Measurements from ENCODE around the gene PPP1R14B. TPM values are rescaled to one million over a fixed set of nuclear protein-coding genes. Genes with fewer than 3 reads are reported as not detected.

PPP1R14B gene
- total and polyA plus RNA-seq, 4 donors: 110 to 146 (median 137) TPM

- Histone ChIP-seq H3K4me1 (ENCODE audit: control insufficient read depth in 1 of 2, insufficient read depth in 2 of 2, low read length in 2 of 2) (no peaks in the 10 kb centered on the region), H3K4me3 (ENCODE audit: low read length in 2 of 2) (peak overlapping the region in 1 of 2 donors; percentile 48), H3K27ac (ENCODE audit: low read depth in 1 of 2, low read length in 2 of 2) (no peak overlapping the region), H3K36me3 (ENCODE audit: control insufficient read depth in 1 of 2, insufficient read depth in 2 of 2, low read length in 1 of 2) (no peaks in the 10 kb centered on the region), H3K9me3 (ENCODE audit: control insufficient read depth, low read length) (no peaks in the 10 kb centered on the region), H3K27me3 (ENCODE audit: control insufficient read depth in 1 of 2, insufficient read depth in 2 of 2, low read length in 1 of 2) (no peaks in the 10 kb centered on the region)
- ATAC-seq (ENCODE audit: low FRiP score): no peak
- peak; percentile 57 to 70 for DNase-seq
- intact Hi-C loops (cut with DNase I): loop anchor here in 1 of 2 donors (5.0 kb wide), 1 partner anchor 38 kb away; the partner anchor contains the start of gene STIP1
- WGBS, 2 donors: 56 to 58% methylated on average over 22 of the region's 22 CpGs
These were observed 21.7 kb downstream of the PPP1R14B start for GRCh38 chr11:64224891-64225607.

GRCh38 chr11:64224151-64224890, 22.4 kb downstream of the PPP1R14B start:
- Histone ChIP-seq H3K36me3 (ENCODE audit: control insufficient read depth in 1 of 2, insufficient read depth in 2 of 2, low read length in 1 of 2) (no peaks in the 10 kb centered on the region), H3K4me3 (ENCODE audit: low read length in 2 of 2) (no peak overlapping the region), H3K27me3 (ENCODE audit: control insufficient read depth in 1 of 2, insufficient read depth in 2 of 2, low read length in 1 of 2) (no peaks in the 10 kb centered on the region), H3K9me3 (ENCODE audit: control insufficient read depth, low read length) (no peaks in the 10 kb centered on the region), H3K27ac (ENCODE audit: low read depth in 1 of 2, low read length in 2 of 2) (no peak overlapping the region), H3K4me1 (ENCODE audit: control insufficient read depth in 1 of 2, insufficient read depth in 2 of 2, low read length in 2 of 2) (no peaks in the 10 kb centered on the region)
- DNase-seq (peak; percentile 51 to 70), ATAC-seq (ENCODE audit: low FRiP score) (no peak)
- WGBS, 2 donors: 87 to 90% methylated on average over 17 of the region's 17 CpGs
- intact Hi-C loops (cut with DNase I): no loop called here

GRCh38 chr11:64223001-64223651, 23.6 kb downstream of the PPP1R14B start:
- ATAC-seq (ENCODE audit: low FRiP score) (no peak), DNase-seq (peak; percentile 54 to 76)
- Histone ChIP-seq H3K27ac (ENCODE audit: low read depth in 1 of 2, low read length in 2 of 2) (no peak overlapping the region), H3K36me3 (ENCODE audit: control insufficient read depth in 1 of 2, insufficient read depth in 2 of 2, low read length in 1 of 2) (no peaks in the 10 kb centered on the region), H3K9me3 (ENCODE audit: control insufficient read depth, low read length) (no peaks in the 10 kb centered on the region), H3K4me3 (ENCODE audit: low read length in 2 of 2) (no peak overlapping the region), H3K4me1 (ENCODE audit: control insufficient read depth in 1 of 2, insufficient read depth in 2 of 2, low read length in 2 of 2) (no peaks in the 10 kb centered on the region), H3K27me3 (ENCODE audit: control insufficient read depth in 1 of 2, insufficient read depth in 2 of 2, low read length in 1 of 2) (no peaks in the 10 kb centered on the region)
- WGBS, 2 donors: 86 to 88% methylated on average over 24 of the region's 24 CpGs
- intact Hi-C loops (cut with DNase I): no loop called here

- H3K4me3 ChIP-seq (ENCODE audit: low read length in 2 of 2): no peak overlapping the region
- no peak overlapping the region for H3K27ac ChIP-seq (ENCODE audit: low read depth in 1 of 2, low read length in 2 of 2)
- intact Hi-C loops (cut with DNase I): no loop called here
- no peak for DNase-seq
- H3K9me3 ChIP-seq (ENCODE audit: control insufficient read depth, low read length): no peaks in the 10 kb centered on the region
- H3K27me3 ChIP-seq (ENCODE audit: control insufficient read depth in 1 of 2, insufficient read depth in 2 of 2, low read length in 1 of 2): no peaks in the 10 kb centered on the region
- H3K4me1 ChIP-seq (ENCODE audit: control insufficient read depth in 1 of 2, insufficient read depth in 2 of 2, low read length in 2 of 2): no peaks in the 10 kb centered on the region
- H3K36me3 ChIP-seq (ENCODE audit: control insufficient read depth in 1 of 2, insufficient read depth in 2 of 2, low read length in 1 of 2): no peaks in the 10 kb centered on the region
- WGBS, 2 donors: 80 to 82% methylated on average over 9 of the region's 9 CpGs
- ATAC-seq (ENCODE audit: low FRiP score): no peak
These were observed 24.1 kb downstream of the PPP1R14B start for GRCh38 chr11:64222651-64223000.

GRCh38 chr11:64220798-64221197, 25.9 kb downstream of the PPP1R14B start:
- no peaks in the 10 kb centered on the region for H3K4me1 ChIP-seq (ENCODE audit: control insufficient read depth in 1 of 2, insufficient read depth in 2 of 2, low read length in 2 of 2)
- no peak overlapping the region for H3K27ac ChIP-seq (ENCODE audit: low read depth in 1 of 2, low read length in 2 of 2)
- 85 to 90% methylated on average over 14 of the region's 14 CpGs for WGBS, 2 donors
- H3K4me3 ChIP-seq (ENCODE audit: low read length in 2 of 2): no peak overlapping the region
- H3K9me3 ChIP-seq (ENCODE audit: control insufficient read depth, low read length): no peaks in the 10 kb centered on the region
- ATAC-seq (ENCODE audit: low FRiP score) (no peak), DNase-seq (peak in 1 of 2 donors; percentile 71)
- H3K36me3 ChIP-seq (ENCODE audit: control insufficient read depth in 1 of 2, insufficient read depth in 2 of 2, low read length in 1 of 2): no peaks in the 10 kb centered on the region
- H3K27me3 ChIP-seq (ENCODE audit: control insufficient read depth in 1 of 2, insufficient read depth in 2 of 2, low read length in 1 of 2): no peaks in the 10 kb centered on the region
- intact Hi-C loops (cut with DNase I): no loop called here

GRCh38 chr11:64220271-64220670, 26.5 kb downstream of the PPP1R14B start:
- DNase-seq (peak in 1 of 2 donors; percentile 52), ATAC-seq (ENCODE audit: low FRiP score) (no peak)
- H3K4me1 ChIP-seq (ENCODE audit: control insufficient read depth in 1 of 2, insufficient read depth in 2 of 2, low read length in 2 of 2): no peaks in the 10 kb centered on the region
- no peaks in the 10 kb centered on the region for H3K9me3 ChIP-seq (ENCODE audit: control insufficient read depth, low read length)
- no peak overlapping the region for H3K4me3 ChIP-seq (ENCODE audit: low read length in 2 of 2)
- no peak overlapping the region for H3K27ac ChIP-seq (ENCODE audit: low read depth in 1 of 2, low read length in 2 of 2)
- H3K27me3 ChIP-seq (ENCODE audit: control insufficient read depth in 1 of 2, insufficient read depth in 2 of 2, low read length in 1 of 2): no peaks in the 10 kb centered on the region
- 89 to 90% methylated on average over 16 to 17 of the region's 17 CpGs for WGBS, 2 donors
- H3K36me3 ChIP-seq (ENCODE audit: control insufficient read depth in 1 of 2, insufficient read depth in 2 of 2, low read length in 1 of 2): no peaks in the 10 kb centered on the region
- intact Hi-C loops (cut with DNase I): no loop called here

- Histone ChIP-seq H3K4me1 (ENCODE audit: control insufficient read depth in 1 of 2, insufficient read depth in 2 of 2, low read length in 2 of 2) (no peaks in the 10 kb centered on the region), H3K36me3 (ENCODE audit: control insufficient read depth in 1 of 2, insufficient read depth in 2 of 2, low read length in 1 of 2) (no peaks in the 10 kb centered on the region), H3K4me3 (ENCODE audit: low read length in 2 of 2) (no peak overlapping the region), H3K27me3 (ENCODE audit: control insufficient read depth in 1 of 2, insufficient read depth in 2 of 2, low read length in 1 of 2) (no peaks in the 10 kb centered on the region), H3K9me3 (ENCODE audit: control insufficient read depth, low read length) (no peaks in the 10 kb centered on the region), H3K27ac (ENCODE audit: low read depth in 1 of 2, low read length in 2 of 2) (no peak overlapping the region)
- intact Hi-C loops (cut with DNase I): no loop called here
- ATAC-seq (ENCODE audit: low FRiP score) (no peak), DNase-seq (peak in 1 of 2 donors; percentile 69)
- WGBS, 2 donors: 89 to 92% methylated on average over 10 of the region's 10 CpGs
These were observed 27.0 kb downstream of the PPP1R14B start for GRCh38 chr11:64219755-64220154.

GRCh38 chr11:64219354-64219684, 27.4 kb downstream of the PPP1R14B start:
- Histone ChIP-seq H3K27ac (ENCODE audit: low read depth in 1 of 2, low read length in 2 of 2) (no peak overlapping the region), H3K36me3 (ENCODE audit: control insufficient read depth in 1 of 2, insufficient read depth in 2 of 2, low read length in 1 of 2) (no peaks in the 10 kb centered on the region), H3K4me1 (ENCODE audit: control insufficient read depth in 1 of 2, insufficient read depth in 2 of 2, low read length in 2 of 2) (no peaks in the 10 kb centered on the region), H3K4me3 (ENCODE audit: low read length in 2 of 2) (no peak overlapping the region), H3K27me3 (ENCODE audit: control insufficient read depth in 1 of 2, insufficient read depth in 2 of 2, low read length in 1 of 2) (no peaks in the 10 kb centered on the region), H3K9me3 (ENCODE audit: control insufficient read depth, low read length) (no peaks in the 10 kb centered on the region)
- DNase-seq (peak in 1 of 2 donors; percentile 70), ATAC-seq (ENCODE audit: low FRiP score) (no peak)
- 80% methylated on average over 7 of the region's 7 CpGs for WGBS, 2 donors
- intact Hi-C loops (cut with DNase I): no loop called here
